GM18505 (cell line): ENCODE data around the gene MYOD1.

Experiments
- ATAC-seq: cut with Tn5 transposase; IDR thresholded peaks from one replicate; pipeline ENCODE4 v1.9.1; 2021; ENCODE audit not compliant: unreplicated experiment
- POLR2A ChIP-seq: IDR thresholded peaks from 4 replicates; pipeline ENCODE4 v1.6.1; 2011; ENCODE audit warnings: borderline replicate concordance; ENCODE audit not compliant: insufficient read depth, insufficient read length; ENCODE audit errors: extremely low read depth

The MYOD1 gene

GRCh38 chr11:17714870-17715269, 4.5 kb upstream of the MYOD1 start:
- no peak for TF ChIP-seq POLR2A
- ATAC-seq: no peak

- no peak for TF ChIP-seq POLR2A
- ATAC-seq: no peak
Observed at GRCh38 chr11:17716807-17717206, 2.6 kb upstream of the MYOD1 start.

GRCh38 chr11:17718015-17718414, 1.4 kb upstream of the MYOD1 start:
- TF ChIP-seq POLR2A: no peak
- no peak for ATAC-seq

GRCh38 chr11:17718510-17718962, 835 bp upstream of the MYOD1 start:
- TF ChIP-seq POLR2A: no peak

GRCh38 chr11:17719938-17720795, 796 bp downstream of the MYOD1 start:
- TF ChIP-seq POLR2A: no peak
- ATAC-seq: no peak

More at GRCh38 chr11:17718510-17718962, 835 bp upstream of the MYOD1 start:
- ATAC-seq: no peak

GRCh38 chr11:17720796-17721171, 1.4 kb downstream of the MYOD1 start:
- no peak for TF ChIP-seq POLR2A
- ATAC-seq: no peak

GRCh38 chr11:17721242-17721999, 2.0 kb downstream of the MYOD1 start:
- no peak for TF ChIP-seq POLR2A
- ATAC-seq: no peak

- no peak for TF ChIP-seq POLR2A
- ATAC-seq: no peak
Observed at GRCh38 chr11:17722000-17722643, 2.8 kb downstream of the MYOD1 start.

GRCh38 chr11:17724020-17724908, 4.9 kb downstream of the MYOD1 start:
- TF ChIP-seq POLR2A: no peak
- no peak for ATAC-seq

- ATAC-seq: no peak
- TF ChIP-seq POLR2A: no peak
Observed at GRCh38 chr11:17725174-17725573, 5.8 kb downstream of the MYOD1 start.

GRCh38 chr11:17730137-17730536, 10.8 kb downstream of the MYOD1 start:
- ATAC-seq: no peak
- no peak for TF ChIP-seq POLR2A

- peak; percentile 63 for ATAC-seq
- TF ChIP-seq POLR2A: no peak
Observed at GRCh38 chr11:17730608-17731462, 11.5 kb downstream of the MYOD1 start.
